Body of pancreas (tissue), 4 donors: ENCODE data around the gene C1QTNF12. TPM values are rescaled to one million over a fixed set of nuclear protein-coding genes. Genes with fewer than 3 reads are reported as not detected.

Experiments used
- ATAC-seq: fragments of 150-250 bp; one replicate; pipeline ENCODE4 v1.9.1; 2016
- DNase-seq, 4 donors: peaks; one replicate each; pipeline ENCODE4 v3.0.0-alpha.2; 2019
- H3K27ac ChIP-seq, 4 donors: fragments of 200-600 bp; sonication (generic); 1 replicate in 3 of 4; 2 replicates in 1 of 4; pipeline versions ENCODE4 v1.5.1 to v1.6.1; 2016 to 2019; ENCODE audit warnings: mild to moderate bottlenecking in 1 of 4, mixed read lengths in 1 of 4, moderate library complexity in 1 of 4
- H3K27me3 ChIP-seq, 2 donors: fragments of 200-600 bp; sonication (generic); one replicate each; pipeline ENCODE4 v1.6.0; 2016; ENCODE audit warnings: mild to moderate bottlenecking in 1 of 2
- H3K36me3 ChIP-seq, 2 donors: fragments of 200-600 bp; sonication (generic); replicated peaks in 1 of 2; 2 replicates each; pipeline ENCODE4 v1.5.1; 2016; ENCODE audit warnings: low read depth in 2 of 2; ENCODE audit not compliant: insufficient read depth in 1 of 2
- H3K4me1 ChIP-seq: fragments of 200-600 bp; sonication (generic); one replicate; pipeline ENCODE4 v1.6.0; 2016
- H3K4me3 ChIP-seq, 2 donors: fragments of 200-600 bp; sonication (generic); 1 replicate in 1 of 2; 2 replicates in 1 of 2; pipeline ENCODE4 v1.5.1; 2016 to 2019
- H3K9me3 ChIP-seq, 3 donors: fragments of 200-600 bp; sonication (generic); 1 replicate in 2 of 3; 2 replicates in 1 of 3; pipeline ENCODE4 v1.5.1; 2016
- CTCF ChIP-seq, 7 experiments: fragments of 450-650 bp in 4 of 7; fragments of 200-600 bp in 3 of 7; sonication (generic) in 3 of 7; IDR thresholded peaks; one replicate each; pipeline ENCODE4 v1.5.1; 2016 to 2019; ENCODE audit warnings: antibody characterized with exemption in 7 of 7
- POLR2A ChIP-seq, 3 donors: fragments of 450-650 bp; IDR thresholded peaks; one replicate each; pipeline ENCODE4 v1.6.1; 2016; ENCODE audit warnings: antibody characterized with exemption in 3 of 3, mild to moderate bottlenecking in 2 of 3
- WGBS, 2 donors: methylation state at CpG; one replicate each; pipeline ENCODE4 v1.1.5; 2017; 5-methylcytosine and 5-hydroxymethylcytosine counted together
- intact Hi-C: fragments of 100-400 bp; cut with DNase I; formaldehyde crosslinking; loops from one replicate; pipeline ENCODE4 v1.15.1; 2023
- total RNA-seq, 2 donors: library from RNA; depleted of rRNA; stranded (reverse); fragments of >200 nt; gene quantifications; one replicate each; pipeline ENCODE4 v1.1.0, GENCODE V29; 2016

C1QTNF12 gene
- total RNA-seq, 2 donors from 2014 or later: not detected

- ATAC-seq (peak; percentile 97), DNase-seq (peak; percentile 97)
- 0 to 1% methylated on average over 1 to 98 of the region's 99 CpGs for WGBS, 2 donors
- H3K4me1 ChIP-seq: peaks cover 28% of the 10 kb centered on the region
- H3K36me3 ChIP-seq: peaks cover 6% of the 10 kb centered on the region in 2 donors
- intact Hi-C loops: no loop called here
- peak; percentile 53 to 74 (median 65) for TF ChIP-seq POLR2A (IDR thresholded peaks at IDR 0.05)
- no peak for TF ChIP-seq CTCF (IDR thresholded peaks at IDR 0.05)
- H3K9me3 ChIP-seq: no peaks in the 10 kb centered on the region
- H3K27ac ChIP-seq: peak within 1 kb of the TSS; percentile 63 to 96 (median 82)
- H3K4me3 ChIP-seq: peak within 1 kb of the TSS; percentile 67 to 97
- H3K27me3 ChIP-seq: peaks cover 0 to under 1% of the 10 kb centered on the region in 2 donors
These were observed 14.9 kb downstream of the C1QTNF12 start, which contains the start of gene SDF4 for GRCh38 chr1:1231400-1232207. Gene SDF4 (minus strand): TSS chr1:1232001. CDS start chr1:1228772, 3,229 bp downstream.

DNA sequence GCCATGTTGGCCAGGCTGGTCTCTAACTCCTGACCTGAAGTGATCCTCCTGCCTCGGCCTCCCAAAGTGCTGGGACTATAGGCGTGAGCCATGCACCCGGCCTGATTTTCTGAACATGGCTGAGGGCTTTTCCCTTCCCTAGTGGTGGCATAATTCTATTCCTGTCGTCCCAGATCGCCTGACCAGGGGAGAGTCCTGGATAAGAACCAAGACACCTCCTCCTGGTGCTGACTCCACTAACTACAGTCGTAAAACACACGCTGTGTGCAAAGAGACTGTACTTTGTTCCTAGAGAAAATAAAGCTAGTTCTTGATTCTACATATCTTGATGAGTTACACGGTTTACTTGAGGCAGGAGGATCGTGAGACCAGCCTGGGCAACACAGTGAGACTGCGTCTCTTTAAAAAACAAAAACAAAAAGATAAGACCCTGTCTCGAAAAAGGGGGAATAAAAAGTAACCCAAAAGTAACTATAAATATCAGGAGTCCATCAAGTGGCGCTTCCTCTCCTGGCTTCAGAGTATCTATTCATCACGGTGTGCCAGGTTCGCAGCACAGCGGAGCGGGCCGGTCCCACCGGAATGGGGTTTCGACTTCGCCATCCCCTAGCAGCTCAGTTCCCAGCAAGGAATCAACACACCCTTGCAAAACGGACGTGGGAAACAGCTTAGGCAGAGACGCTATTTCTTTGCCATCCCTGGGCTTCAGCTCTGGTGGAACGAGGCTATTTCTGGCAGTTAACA, 15.7 kb downstream of the C1QTNF12 start:
- Histone ChIP-seq H3K27ac (peak overlapping the region in 3 of 4 donors; percentile 73 to 96 (median 90)), H3K4me1 (peaks cover 28% of the 10 kb centered on the region), H3K4me3 (peak overlapping the region; percentile 67 to 97), H3K36me3 (peaks cover 6 to 7% of the 10 kb centered on the region in 2 donors), H3K27me3 (no peaks in the 10 kb centered on the region), H3K9me3 (no peaks in the 10 kb centered on the region)
- intact Hi-C loops: no loop called here
- WGBS, 2 donors: 10% methylated on average over 24 of the region's 24 CpGs
- TF ChIP-seq POLR2A (IDR thresholded peaks at IDR 0.05) (no peak), CTCF (IDR thresholded peaks at IDR 0.05) (peak in 3 of 7 experiments; percentile 10 to 33 (median 30))
- ATAC-seq (no peak), DNase-seq (peak in 2 of 4 donors; percentile 22 to 31)

GRCh38 chr1:1229770-1230169, 16.8 kb downstream of the C1QTNF12 start:
- DNase-seq: no peak
- TF ChIP-seq CTCF (IDR thresholded peaks at IDR 0.05) (no peak), POLR2A (IDR thresholded peaks at IDR 0.05) (no peak)
- H3K36me3 ChIP-seq: peaks cover 6 to 7% of the 10 kb centered on the region in 2 donors
- no peak overlapping the region for H3K4me3 ChIP-seq
- no peaks in the 10 kb centered on the region for H3K9me3 ChIP-seq
- H3K27ac ChIP-seq: no peak overlapping the region
- 76 to 78% methylated on average over 15 to 19 of the region's 19 CpGs for whole genome bisulfite sequencing, 2 donors
- no peak for ATAC-seq
- intact Hi-C loops: loop anchor here (5.0 kb wide), 1 partner anchor 112 kb away; the partner anchor contains the start of gene C1orf159
- H3K27me3 ChIP-seq: no peaks in the 10 kb centered on the region
- peaks cover 28% of the 10 kb centered on the region for H3K4me1 ChIP-seq

- H3K4me1 ChIP-seq: peaks cover 28% of the 10 kb centered on the region
- TF ChIP-seq POLR2A (IDR thresholded peaks at IDR 0.05): no peak
- no peak for TF ChIP-seq CTCF (IDR thresholded peaks at IDR 0.05)
- H3K27ac ChIP-seq: no peak overlapping the region
- 88 to 90% methylated on average over 15 to 26 of the region's 28 CpGs for WGBS, 2 donors
- peaks cover 6 to 7% of the 10 kb centered on the region in 2 donors for H3K36me3 ChIP-seq
- H3K4me3 ChIP-seq: no peak overlapping the region
- H3K27me3 ChIP-seq: no peaks in the 10 kb centered on the region
- no peak for ATAC-seq
- intact Hi-C loops: loop anchor here (5.0 kb wide), 1 partner anchor 111 kb away; the partner anchor contains the start of gene C1orf159
- H3K9me3 ChIP-seq: no peaks in the 10 kb centered on the region
- no peak for DNase-seq
These were observed 17.8 kb downstream of the C1QTNF12 start for GRCh38 chr1:1228596-1229321.
